NCI-H2081 treated with DMSO at 0.1 percent for 48 hours (cell line): Measurements from ENCODE around the gene HHIPL1.
A peak's percentile ranks its signal among the peaks of the same experiment; 100 is the strongest.

Experiments
- DNase-seq: peaks from one replicate; lab custom pipeline; 2025; lab: John Stamatoyannopoulos, UW

HHIPL1 gene

GRCh38 chr14:99644723-99645544 is at the start of gene HHIPL1:
Gene HHIPL1, plus strand, starts transcription at chr14:99645129. Its CDS starts 79 bp downstream, at chr14:99645208.
- no peak for DNase-seq

GRCh38 chr14:99595524-99595923 is 49.4 kb upstream of the HHIPL1 start:
- no peak for DNase-seq

- DNase-seq = no peak
Measured at GRCh38 chr14:99596071-99596627, 48.8 kb upstream of the HHIPL1 start.

GRCh38 chr14:99596772-99597171 is 48.2 kb upstream of the HHIPL1 start:
- DNase-seq = no peak

GRCh38 chr14:99597911-99598600 is 46.9 kb upstream of the HHIPL1 start:
- DNase-seq = no peak

- no peak for DNase-seq
Measured at GRCh38 chr14:99598774-99599173, 46.2 kb upstream of the HHIPL1 start.

GRCh38 chr14:99599393-99599792 is 45.5 kb upstream of the HHIPL1 start:
- DNase-seq = no peak

- DNase-seq = no peak
Measured at GRCh38 chr14:99600232-99600888, 44.6 kb upstream of the HHIPL1 start.

GRCh38 chr14:99601361-99601831 is 43.5 kb upstream of the HHIPL1 start:
- no peak for DNase-seq

- no peak for DNase-seq
Measured at GRCh38 chr14:99602054-99602787, 42.7 kb upstream of the HHIPL1 start.

- DNase-seq = no peak
Measured at GRCh38 chr14:99602788-99603415, 42.0 kb upstream of the HHIPL1 start.

GRCh38 chr14:99603471-99604277 is 41.3 kb upstream of the HHIPL1 start, which contains the start of gene CCDC85C:
Gene CCDC85C, minus strand, starts transcription at chr14:99604207. Its CDS starts 248 bp downstream, at chr14:99603959.
- DNase-seq = no peak

- peak; percentile 90 for DNase-seq
Measured at GRCh38 chr14:99604278-99604765, 40.6 kb upstream of the HHIPL1 start.

- DNase-seq = no peak
Measured at GRCh38 chr14:99604766-99605298, 40.1 kb upstream of the HHIPL1 start.

GRCh38 chr14:99605299-99605961 is 39.5 kb upstream of the HHIPL1 start:
- peak; percentile 34 for DNase-seq

- DNase-seq = no peak
Measured at GRCh38 chr14:99606359-99606758, 38.6 kb upstream of the HHIPL1 start.

- DNase-seq = no peak
Measured at GRCh38 chr14:99608591-99608990, 36.3 kb upstream of the HHIPL1 start.

- DNase-seq = no peak
Measured at GRCh38 chr14:99609245-99610170, 35.4 kb upstream of the HHIPL1 start.
